PC-9 (cell line): ENCODE data around the gene MPP3. TPM values are rescaled to one million over a fixed set of nuclear protein-coding genes. Genes with fewer than 3 reads are reported as not detected.

ENCODE experiments used
- BruUV-seq: library from RNA; stranded (reverse); fragments of 400-500 nt; replicated peaks from 2 replicates; lab custom pipeline; 2021; lab: Mats Ljungman, UMichigan
- CTCF ChIA-PET: fragments of 300-600 bp; sonication (Branson Sonifier 250); formaldehyde crosslinking; loops from one replicate; lab custom pipeline; 2022; ENCODE audit warnings: antibody characterized with exemption; lab: Charles Lee
- POLR2A ChIA-PET: fragments of 300-600 bp; sonication (Branson Sonifier 250); formaldehyde crosslinking; loops from one replicate; lab custom pipeline; 2022; ENCODE audit warnings: antibody characterized with exemption; ENCODE audit not compliant: unreplicated experiment; lab: Charles Lee
- DNase-seq, 2 experiments: peaks; one replicate each; pipeline versions ENCODE4 v3.0.0 to v3.0.0-alpha.2; 2015 to 2022; ENCODE audit warnings: mixed read lengths in 1 of 2
- H2AFZ ChIP-seq: fragments of 200-600 bp; sonication (generic); 2 replicates; pipeline ENCODE4 v1.8.1; 2017; ENCODE audit warnings: antibody characterized with exemption
- H3F3A ChIP-seq: fragments of 200-600 bp; sonication (generic); 2 replicates; pipeline ENCODE4 v1.8.1; 2017; ENCODE audit warnings: antibody characterized with exemption, mild to moderate bottlenecking, low read depth; ENCODE audit not compliant: insufficient read depth
- H3K27ac ChIP-seq: fragments of 200-600 bp; sonication (generic); 2 replicates; pipeline ENCODE4 v1.6.1; 2016; ENCODE audit warnings: mixed run types
- H3K27me3 ChIP-seq: fragments of 200-600 bp; sonication (generic); 2 replicates; pipeline ENCODE4 v1.6.1; 2016; ENCODE audit warnings: low read depth, mixed run types; ENCODE audit not compliant: insufficient read depth
- H3K36me3 ChIP-seq: fragments of 200-600 bp; sonication (generic); 2 replicates; pipeline ENCODE4 v1.6.1; 2016; ENCODE audit warnings: low read depth, mixed run types
- H3K4me1 ChIP-seq: fragments of 200-600 bp; sonication (generic); replicated peaks from 2 replicates; pipeline ENCODE4 v1.6.1; 2016; ENCODE audit warnings: mixed run types; ENCODE audit not compliant: insufficient read depth
- H3K4me2 ChIP-seq: fragments of 200-600 bp; sonication (generic); 2 replicates; pipeline ENCODE4 v1.6.1; 2017; ENCODE audit warnings: mixed run types
- H3K4me3 ChIP-seq: fragments of 200-600 bp; sonication (generic); 2 replicates; pipeline ENCODE4 v1.6.1; 2016; ENCODE audit warnings: mixed run types
- H3K79me2 ChIP-seq: fragments of 200-600 bp; sonication (generic); 2 replicates; pipeline ENCODE4 v1.6.1; 2017; ENCODE audit warnings: low read depth, mixed run types
- H3K9me2 ChIP-seq: fragments of 200-600 bp; sonication (generic); 2 replicates; pipeline ENCODE4 v1.8.1; 2017; ENCODE audit warnings: mild to moderate bottlenecking; ENCODE audit not compliant: insufficient read depth
- H3K9me3 ChIP-seq: fragments of 200-600 bp; sonication (generic); 2 replicates; pipeline ENCODE4 v1.8.1; 2016; ENCODE audit warnings: low read depth; ENCODE audit not compliant: insufficient read depth
- H4K20me1 ChIP-seq: fragments of 200-600 bp; sonication (generic); 2 replicates; pipeline ENCODE4 v1.8.1; 2017; ENCODE audit not compliant: insufficient read depth
- CTCF ChIP-seq: fragments of 200-600 bp; sonication (generic); conservative IDR thresholded peaks from 2 replicates; pipeline ENCODE4 v1.6.1; 2017; ENCODE audit warnings: mixed run types, antibody characterized with exemption, mild to moderate bottlenecking, moderate library complexity
- EZH2 ChIP-seq: fragments of 200-600 bp; sonication (generic); IDR thresholded peaks from 2 replicates; pipeline ENCODE4 v1.8.0; 2017; ENCODE audit warnings: antibody characterized with exemption, low read depth
- intact Hi-C: fragments of 100-400 bp; cut with micrococcal nuclease; formaldehyde crosslinking; loops from one replicate; pipeline ENCODE4 v1.10.0; 2022; ENCODE audit not compliant: unreplicated experiment
- total RNA-seq: library from RNA; stranded (reverse); gene quantifications from 2 replicates; pipeline ENCODE4 v1.2.3, GENCODE V29; 2021

Gene MPP3
- total RNA-seq, 1 experiment from 2014 or later: 17.4 TPM

GRCh38 chr17:43860077-43860725 lies 27.3 kb upstream of the MPP3 start:
- no TSS peak for BruUV-seq
- CTCF ChIA-PET: interaction anchor here (0.5 kb wide), 1 partner anchor 357 kb away, joined by 3 read pairs; no protein-coding TSS in a partner anchor
- no peak overlapping the region for H3K4me3 ChIP-seq
- H3K9me3 ChIP-seq: no peaks in the 10 kb centered on the region
- H3K27me3 ChIP-seq: peaks cover 48% of the 10 kb centered on the region
- POLR2A ChIA-PET: no interaction called here
- no peak for TF ChIP-seq EZH2
- TF ChIP-seq CTCF: no peak
- H3K4me1 ChIP-seq: no peaks in the 10 kb centered on the region
- no peaks in the 10 kb centered on the region for H3K9me2 ChIP-seq
- no peaks in the 10 kb centered on the region for H3K36me3 ChIP-seq
- H4K20me1 ChIP-seq: no peaks in the 10 kb centered on the region
- DNase-seq: no peak
- intact Hi-C loops: no loop called here
- no peaks in the 10 kb centered on the region for H3F3A ChIP-seq
- H3K27ac ChIP-seq: no peak overlapping the region
- H2AFZ ChIP-seq: no peak overlapping the region
- no peaks in the 10 kb centered on the region for H3K79me2 ChIP-seq
- no peak overlapping the region for H3K4me2 ChIP-seq

- DNase-seq: no peak
- Histone ChIP-seq H3K4me1 (no peaks in the 10 kb centered on the region), H3K9me2 (no peaks in the 10 kb centered on the region), H2AFZ (no peak overlapping the region), H3K27ac (no peak overlapping the region), H3K4me3 (no peak overlapping the region), H3K36me3 (no peaks in the 10 kb centered on the region), H3K79me2 (no peaks in the 10 kb centered on the region), H4K20me1 (no peaks in the 10 kb centered on the region), H3K27me3 (peaks cover 37% of the 10 kb centered on the region; the same call in 1 of the 2 replicates), H3K4me2 (no peak overlapping the region), H3F3A (no peaks in the 10 kb centered on the region), H3K9me3 (no peaks in the 10 kb centered on the region)
- no TSS peak for BruUV-seq
- ChIA-PET POLR2A (no interaction called here), CTCF (no interaction called here)
- intact Hi-C loops: no loop called here
- TF ChIP-seq EZH2 (no peak), CTCF (no peak)
Observed at GRCh38 chr17:43857957-43858600, 25.1 kb upstream of the MPP3 start.

- Histone ChIP-seq H3K9me3 (no peaks in the 10 kb centered on the region), H3K27ac (no peak overlapping the region), H3K36me3 (no peaks in the 10 kb centered on the region), H3K4me3 (no peak overlapping the region), H3K9me2 (no peaks in the 10 kb centered on the region), H3K4me1 (no peaks in the 10 kb centered on the region), H3K4me2 (no peak overlapping the region), H3K79me2 (no peaks in the 10 kb centered on the region), H2AFZ (no peak overlapping the region), H3K27me3 (peaks cover 47% of the 10 kb centered on the region; the same call in 1 of the 2 replicates), H4K20me1 (no peaks in the 10 kb centered on the region), H3F3A (no peaks in the 10 kb centered on the region)
- no TSS peak for BruUV-seq
- ChIA-PET CTCF (no interaction called here), POLR2A (no interaction called here)
- DNase-seq: no peak
- intact Hi-C loops: no loop called here
- TF ChIP-seq EZH2: no peak
- no peak for TF ChIP-seq CTCF
Observed at GRCh38 chr17:43857141-43857540, 24.2 kb upstream of the MPP3 start.
